ENCODE results near the gene NPHP1.
"Not testable (repeated sequence)": the region's sequence is repeated elsewhere in the genome, so short reads cannot be mapped to it uniquely, and the experiment has no call there.

The NPHP1 gene

DNA sequence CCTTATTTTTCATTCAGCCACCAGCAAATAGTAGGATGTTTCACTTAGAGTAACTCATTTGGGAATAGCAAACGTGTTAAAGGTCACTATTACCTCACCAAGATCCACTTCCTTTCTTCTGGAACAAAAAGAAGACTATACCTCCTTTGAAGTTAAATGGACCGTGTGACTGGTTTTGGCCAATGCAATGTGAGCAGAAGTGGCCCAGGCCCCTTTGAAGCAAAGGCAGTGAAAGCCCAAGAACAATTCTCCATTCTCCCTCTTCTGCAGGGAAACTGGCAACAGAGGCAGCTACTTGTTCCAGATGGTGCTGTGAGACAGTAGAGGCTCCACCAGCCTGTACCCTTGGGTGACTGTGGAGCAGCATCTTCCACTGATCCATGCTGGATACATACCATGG lies 77.9 kb downstream of the NPHP1 start:
- DNase-seq (ENCODE audit: low read depth) = no peak

DNA sequence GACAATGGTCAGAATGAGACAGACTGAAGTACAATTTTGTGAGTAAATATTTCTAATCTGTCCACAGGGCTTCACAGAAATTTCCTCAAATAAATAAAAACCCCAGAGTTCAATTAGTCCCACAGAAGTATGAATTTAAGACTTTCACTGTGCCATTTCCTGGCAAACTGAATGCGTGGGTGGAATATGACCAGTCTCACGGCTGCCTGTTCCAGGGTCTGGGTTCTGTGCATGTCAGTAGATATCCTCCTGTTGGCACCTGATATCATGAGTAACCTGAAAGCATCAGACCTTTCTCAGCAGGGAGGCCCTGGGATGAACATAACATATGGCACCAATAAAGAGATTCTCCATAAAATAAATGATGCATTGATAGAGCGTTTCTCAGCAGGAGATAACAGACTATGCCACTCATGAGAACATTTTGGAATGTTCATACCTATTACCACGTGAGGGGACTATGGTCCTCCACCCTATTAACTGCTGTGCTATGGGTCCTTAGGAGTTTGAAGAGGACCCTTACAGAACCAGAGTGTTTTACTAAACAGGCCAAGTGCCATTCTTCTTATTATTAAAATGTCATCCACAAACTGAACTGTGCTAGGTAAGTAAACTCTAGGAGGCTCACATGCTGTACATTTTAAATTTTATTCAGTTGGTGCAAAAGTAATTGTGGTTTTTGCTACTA lies 78.6 kb downstream of the NPHP1 start:
- DNase-seq (ENCODE audit: low read depth) = no peak

DNA sequence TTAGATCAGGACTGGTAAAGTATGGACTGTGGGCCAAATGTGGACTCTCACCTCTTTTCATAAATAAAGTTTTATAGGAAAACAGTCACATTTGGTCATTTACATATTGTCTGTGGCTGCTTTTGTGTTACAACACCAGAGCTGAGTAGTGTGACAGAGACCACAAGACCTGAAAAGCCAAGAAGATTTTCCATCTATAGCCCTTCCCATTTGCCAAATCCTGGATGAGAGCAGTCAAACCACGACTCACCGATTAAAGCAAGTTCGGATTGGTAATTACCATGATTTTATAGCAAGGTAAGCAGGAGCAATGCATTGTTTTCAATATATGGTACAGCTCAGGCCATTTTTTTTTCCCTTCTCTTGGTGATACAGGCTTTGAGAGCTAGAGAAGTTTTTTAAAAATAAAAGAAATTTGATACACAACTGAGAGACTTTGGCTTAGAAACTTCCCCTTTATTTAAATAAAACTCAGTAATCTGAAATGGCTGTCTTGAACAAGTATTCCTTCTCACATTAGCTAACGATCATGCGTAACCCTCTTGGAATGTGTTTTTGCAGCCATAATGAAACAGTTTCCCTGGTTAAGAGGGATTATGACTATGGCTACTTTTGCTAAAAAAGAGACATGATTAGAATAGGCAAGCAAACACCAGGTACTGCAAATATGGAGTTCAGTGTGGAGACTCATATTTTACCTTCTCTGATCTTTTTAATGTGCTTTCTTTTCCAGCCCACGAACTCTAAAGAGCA lies 79.7 kb downstream of the NPHP1 start:
- no peak for DNase-seq (ENCODE audit: low read depth)

DNA sequence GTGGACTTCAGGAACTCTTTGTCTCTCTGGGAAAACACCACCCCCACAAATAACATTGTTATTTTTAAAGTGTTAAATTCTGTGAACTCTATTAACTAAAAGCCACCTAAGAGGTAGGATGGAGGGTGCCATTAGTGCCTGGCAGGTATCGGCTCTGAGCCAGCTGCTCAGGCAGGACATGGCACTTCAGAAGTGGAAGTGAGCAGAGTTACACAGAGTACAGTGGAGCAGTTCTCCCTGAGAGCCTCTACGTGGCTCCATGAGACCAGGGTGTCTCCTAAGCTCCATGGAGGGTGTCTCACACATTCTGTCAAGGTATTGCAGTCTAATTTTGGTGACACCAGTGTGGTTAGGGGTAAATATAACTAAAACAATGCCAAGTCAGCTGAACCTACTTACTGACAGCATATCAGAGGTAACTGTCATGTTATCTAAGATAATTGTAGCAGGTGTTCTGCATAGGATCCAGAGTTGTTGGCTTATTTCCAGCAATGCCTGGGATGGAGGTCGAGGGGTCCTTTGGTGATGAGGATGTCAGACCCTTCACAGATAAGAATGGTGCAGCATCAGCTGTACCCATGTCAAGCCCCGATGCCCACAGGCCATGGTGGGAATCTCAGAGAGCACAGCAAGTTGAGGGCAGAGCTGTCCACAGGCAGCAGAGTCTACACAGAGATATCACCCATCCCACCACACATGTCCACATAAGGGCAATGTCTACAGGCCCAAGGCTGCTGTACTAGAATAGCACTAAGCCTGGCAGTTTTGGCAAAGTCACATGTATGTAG lies 80.6 kb downstream of the NPHP1 start:
- DNase-seq (ENCODE audit: low read depth) = no peak

DNA sequence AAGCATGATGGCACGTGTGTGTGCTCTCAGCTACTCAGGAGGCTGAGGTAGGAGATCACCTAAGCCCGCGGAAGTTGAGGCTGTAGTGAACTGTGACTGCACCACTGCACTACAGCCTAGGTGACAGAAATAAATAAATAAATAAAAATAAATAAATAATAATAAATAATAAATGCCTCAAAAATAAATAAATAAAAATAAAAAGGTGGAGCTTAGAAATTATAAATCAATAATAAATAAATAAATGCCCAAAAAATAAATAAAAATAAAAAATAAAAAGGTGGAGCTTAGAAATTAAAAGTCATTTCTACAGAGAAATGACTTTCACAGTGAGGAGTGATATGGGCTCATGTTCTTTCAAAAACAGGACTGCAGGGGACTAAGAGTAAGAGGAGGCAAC lies 83.2 kb downstream of the NPHP1 start:
- no peak for DNase-seq (ENCODE audit: low read depth)

DNA sequence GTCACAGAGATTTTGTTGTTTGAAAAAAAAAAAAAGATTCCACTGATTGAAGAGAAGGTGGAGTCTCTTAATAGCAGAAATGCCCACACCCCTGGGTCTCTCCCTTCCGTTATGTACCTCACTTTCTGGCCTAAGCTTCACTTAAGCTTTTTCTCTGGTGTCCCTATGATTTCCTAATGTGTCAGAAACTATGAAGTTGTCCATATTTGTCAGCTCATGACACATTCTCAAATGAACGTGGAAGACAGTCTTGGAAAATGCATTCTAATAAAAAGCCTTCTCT lies 83.8 kb downstream of the NPHP1 start:
- no peak for DNase-seq (ENCODE audit: low read depth)

DNA sequence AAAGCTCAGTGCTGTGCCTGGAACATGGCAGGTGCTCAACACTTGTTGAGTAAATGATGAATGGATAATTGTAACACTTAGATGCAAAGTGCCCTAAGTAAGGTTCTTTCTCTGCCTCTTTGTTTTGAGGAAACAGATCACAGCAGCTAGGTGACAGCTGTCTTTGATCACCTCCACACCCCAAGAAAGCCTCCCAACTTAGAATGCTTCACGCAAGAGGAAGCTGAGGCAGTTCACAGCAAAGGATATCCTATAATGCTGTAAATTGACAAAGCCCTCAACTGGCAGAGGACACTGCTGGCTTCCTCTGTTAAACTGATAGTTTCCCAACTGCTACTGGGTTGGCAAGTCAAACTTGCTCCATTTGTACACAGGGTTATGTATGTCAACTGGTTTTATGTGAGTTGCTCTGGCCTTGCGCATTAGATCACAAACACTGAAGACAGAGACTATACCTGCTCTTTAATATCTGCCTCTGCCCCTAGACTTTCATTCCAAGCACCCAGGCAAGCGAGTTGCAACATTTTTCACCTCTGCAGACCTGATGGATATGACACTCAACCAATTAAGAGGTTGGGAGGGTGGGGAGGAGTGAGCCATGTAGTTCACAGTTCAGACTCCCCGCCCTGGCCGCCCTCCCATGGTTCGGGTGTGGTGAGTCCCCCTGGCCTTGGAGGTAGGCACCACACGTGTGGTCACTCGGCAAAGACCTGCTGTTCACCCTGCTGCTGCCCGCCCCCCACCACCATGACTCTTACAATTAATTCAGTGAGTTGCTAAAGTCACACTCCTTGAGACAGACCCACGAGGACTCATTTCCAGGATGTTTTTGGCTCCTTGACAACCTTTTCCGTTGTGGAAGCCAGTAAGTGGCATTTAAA lies 84.4 kb downstream of the NPHP1 start:
- no peak for DNase-seq (ENCODE audit: low read depth)

DNA sequence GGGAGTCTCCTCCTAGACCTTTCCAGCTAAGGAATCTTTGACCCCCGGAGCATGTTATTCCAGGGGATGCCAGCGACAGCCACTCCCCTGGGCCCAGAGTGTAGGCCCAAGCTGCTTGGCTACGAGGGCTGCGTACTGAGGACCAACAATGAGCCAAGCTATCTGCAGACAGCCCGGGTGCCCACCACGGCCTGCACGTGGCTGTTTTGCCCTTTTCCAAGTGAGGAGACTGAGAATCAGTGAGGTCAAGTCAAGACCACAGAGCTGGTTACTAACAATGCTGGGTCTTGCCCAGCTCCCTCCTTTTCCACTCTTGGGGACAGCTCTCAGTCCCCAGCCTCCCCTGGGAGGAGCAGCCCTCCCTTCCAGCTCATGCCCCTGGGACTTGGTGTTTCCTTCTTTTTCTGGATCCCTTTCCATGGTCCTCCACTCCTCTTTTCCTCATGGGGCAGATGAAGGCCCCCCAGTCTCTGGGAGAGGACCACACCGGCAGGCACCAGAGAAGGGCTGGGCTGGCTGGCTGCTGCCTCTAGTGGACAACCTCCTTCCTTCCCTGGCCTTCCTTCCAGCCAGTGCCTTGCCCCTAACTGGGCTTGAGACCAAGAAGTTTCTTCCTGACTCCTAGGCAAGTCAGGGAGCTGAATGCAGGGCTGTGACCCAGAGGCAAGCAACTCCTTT lies 88.6 kb downstream of the NPHP1 start:
- no peak for DNase-seq (ENCODE audit: low read depth)

DNA sequence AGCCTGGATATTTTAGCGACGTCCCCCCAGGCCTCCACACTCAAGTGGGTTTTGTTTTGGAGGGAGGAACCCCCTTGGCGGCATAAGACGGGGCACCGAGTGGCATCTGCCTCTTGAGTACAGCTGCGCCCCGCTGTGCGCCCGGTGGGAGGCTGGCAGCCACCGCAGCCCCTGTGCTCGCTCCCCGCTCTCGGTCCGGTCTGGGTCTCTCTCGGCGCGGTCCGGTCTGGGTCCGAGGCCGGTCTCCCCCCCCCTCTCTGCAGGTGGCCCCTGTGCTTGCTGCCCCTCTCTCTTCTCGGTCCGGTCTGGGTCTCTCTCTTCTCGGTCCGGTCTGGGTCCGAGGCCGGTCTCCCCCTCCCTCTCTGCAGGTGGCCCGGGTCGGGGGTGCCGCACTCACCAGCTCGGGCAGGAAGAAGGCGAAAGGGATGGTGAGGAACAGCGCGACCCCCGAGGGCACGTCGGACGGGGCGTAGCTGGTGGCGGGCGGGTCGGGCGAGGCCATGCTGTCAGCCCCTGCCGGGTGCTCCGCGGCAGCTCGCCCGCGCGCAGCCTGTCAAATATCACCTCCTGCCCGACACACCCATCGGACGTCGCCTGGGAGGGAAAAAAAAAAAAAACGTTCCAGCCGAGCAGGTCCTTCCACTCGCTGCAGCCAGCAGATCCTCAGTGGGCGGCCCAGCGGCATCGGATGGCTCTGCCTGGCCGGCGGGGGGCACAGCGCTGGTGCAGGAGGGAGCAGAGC lies 89.4 kb downstream of the NPHP1 start, which contains the start of gene MALL:
MALL (minus strand) TSS at position 532 of the 742 bp plus-strand sequence; CDS start at position 502, 30 bp downstream.
- DNase-seq (ENCODE audit: low read depth) = no peak

DNA sequence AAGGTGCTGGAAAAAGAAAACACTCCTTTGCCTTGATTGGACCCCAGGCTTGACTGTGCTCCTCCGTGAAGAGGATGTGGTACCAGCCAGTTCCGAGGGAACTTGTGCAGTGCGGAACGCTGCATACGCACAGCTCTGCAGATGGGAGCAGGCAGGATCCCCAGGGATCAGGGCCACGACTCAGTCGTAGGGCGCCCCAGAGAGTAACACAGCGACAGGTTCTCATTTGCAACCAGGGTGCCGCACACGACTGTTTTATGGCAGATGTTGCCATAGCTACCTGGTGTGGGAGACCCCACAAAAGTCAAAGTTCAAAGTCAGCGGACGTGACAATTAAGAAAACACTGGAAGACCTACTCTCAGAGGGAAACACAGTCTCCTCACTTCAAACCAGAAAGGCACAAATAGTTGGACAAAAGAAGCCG lies 90.0 kb downstream of the NPHP1 start:
- no peak for DNase-seq (ENCODE audit: low read depth)

DNA sequence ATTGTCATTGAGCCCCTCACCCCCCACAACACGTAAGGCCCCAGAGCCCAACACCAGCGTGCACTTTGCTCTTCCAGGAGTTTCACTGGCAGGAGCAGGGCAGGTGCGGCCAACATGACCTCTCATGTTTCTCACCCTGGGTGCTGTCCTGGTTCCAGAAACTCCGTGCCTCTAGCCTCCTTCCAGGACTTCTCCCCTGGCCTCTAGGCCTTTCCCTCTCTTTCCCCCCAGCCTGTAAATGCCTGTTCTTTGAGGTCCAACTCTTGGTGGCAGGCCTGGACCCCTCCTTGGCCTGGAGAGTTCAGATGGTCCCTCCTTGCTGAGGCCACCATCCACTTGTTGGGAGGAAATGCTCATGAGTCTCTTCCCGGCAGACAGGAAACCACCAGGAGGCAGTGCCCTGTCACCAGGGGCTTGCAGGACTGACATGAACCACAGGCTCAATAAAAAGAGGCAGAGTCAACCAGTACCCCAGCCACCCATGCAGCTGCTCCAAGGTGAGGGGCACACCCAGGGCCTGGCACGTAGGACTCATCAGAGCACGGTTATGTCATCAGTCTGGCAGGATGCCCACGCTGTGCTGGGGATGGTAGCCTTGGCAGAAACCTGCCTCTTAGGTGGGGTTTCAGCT lies 90.7 kb downstream of the NPHP1 start:
- DNase-seq (ENCODE audit: low read depth) = no peak

DNA sequence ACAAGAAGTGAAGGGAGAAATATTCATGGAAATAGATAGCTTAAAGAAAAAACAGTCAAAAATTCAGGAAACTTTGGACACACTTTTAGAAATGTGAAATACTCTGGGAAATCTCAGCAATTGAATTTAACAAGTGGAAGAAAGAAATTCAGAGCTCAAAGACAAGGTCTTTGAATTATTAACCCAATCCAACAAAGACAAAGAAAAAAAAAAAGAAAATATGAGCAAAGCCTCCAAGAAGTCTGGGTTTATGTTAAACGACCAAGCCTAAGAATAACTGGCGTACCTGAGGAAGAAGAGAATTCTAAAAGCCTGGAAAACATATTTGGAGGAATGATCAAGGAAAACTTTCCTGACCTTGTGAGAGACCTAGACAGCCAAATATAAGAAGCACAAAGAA lies 96.5 kb downstream of the NPHP1 start:
- DNase-seq (ENCODE audit: low read depth) = not testable (repeated sequence)

DNA sequence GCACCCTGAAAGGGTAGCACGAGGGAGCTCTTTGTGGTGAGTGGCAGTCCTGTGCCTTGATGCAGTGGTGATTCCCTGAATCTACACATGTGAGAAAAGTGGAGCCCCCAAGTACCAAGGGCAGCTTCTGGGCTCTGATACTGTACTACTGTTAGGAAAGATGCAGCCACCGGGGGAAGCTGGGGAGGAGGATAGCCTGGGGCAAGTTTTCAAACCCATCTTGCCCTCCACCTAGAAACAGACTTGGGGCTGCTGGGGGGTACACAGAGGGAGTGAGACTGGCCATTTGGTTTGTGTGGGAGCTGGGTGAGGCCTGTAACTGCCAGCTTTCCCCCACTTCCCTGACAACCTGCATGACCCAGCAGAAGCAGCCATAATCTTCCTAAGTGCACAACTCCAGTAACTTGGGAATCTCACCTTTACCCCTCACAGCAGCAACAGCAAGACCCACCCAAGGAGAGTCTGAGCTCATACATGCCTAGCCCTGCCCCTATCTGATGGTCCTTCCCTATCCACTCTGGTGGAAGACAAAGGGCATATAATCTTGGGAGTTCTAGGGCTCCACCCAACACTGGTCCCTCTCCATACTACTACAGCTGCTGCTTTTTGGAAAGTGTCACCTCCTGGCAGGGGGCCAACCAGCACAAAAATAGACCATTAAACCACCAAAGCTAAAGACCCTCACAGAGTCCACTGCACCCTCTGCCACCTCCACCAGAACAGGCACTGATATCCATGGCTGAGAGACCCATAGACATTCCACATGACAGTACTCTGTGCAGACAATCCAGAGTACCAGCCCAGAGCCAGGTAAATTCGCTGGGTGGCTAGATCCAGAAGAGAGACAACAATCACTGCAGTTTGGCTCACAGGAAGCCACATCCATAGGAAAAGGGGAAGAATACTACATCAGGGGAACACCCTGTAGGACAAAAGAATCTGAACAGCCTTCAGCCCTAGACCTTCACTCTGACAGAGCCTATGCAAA lies 97.4 kb downstream of the NPHP1 start:
- DNase-seq (ENCODE audit: low read depth) = no peak

DNA sequence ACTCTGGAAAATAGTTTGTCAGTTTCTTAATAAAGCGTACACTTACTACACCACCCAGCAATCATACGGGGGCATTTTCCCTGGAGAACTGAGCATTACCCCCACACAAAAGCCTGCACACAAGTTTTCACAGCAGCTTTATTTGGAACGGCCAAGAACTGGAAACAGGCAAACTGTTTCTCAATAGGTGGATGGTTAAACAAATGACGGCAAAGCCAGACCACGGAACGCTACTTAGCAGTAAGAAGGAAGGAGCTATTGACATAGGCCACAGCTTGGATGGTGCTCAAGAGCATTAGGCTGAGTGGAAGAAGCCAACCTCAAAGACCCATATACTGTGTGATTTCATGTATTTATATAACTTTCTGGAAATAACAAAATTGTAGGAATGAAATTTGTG lies 98.2 kb downstream of the NPHP1 start:
- DNase-seq (ENCODE audit: low read depth) = no peak

DNA sequence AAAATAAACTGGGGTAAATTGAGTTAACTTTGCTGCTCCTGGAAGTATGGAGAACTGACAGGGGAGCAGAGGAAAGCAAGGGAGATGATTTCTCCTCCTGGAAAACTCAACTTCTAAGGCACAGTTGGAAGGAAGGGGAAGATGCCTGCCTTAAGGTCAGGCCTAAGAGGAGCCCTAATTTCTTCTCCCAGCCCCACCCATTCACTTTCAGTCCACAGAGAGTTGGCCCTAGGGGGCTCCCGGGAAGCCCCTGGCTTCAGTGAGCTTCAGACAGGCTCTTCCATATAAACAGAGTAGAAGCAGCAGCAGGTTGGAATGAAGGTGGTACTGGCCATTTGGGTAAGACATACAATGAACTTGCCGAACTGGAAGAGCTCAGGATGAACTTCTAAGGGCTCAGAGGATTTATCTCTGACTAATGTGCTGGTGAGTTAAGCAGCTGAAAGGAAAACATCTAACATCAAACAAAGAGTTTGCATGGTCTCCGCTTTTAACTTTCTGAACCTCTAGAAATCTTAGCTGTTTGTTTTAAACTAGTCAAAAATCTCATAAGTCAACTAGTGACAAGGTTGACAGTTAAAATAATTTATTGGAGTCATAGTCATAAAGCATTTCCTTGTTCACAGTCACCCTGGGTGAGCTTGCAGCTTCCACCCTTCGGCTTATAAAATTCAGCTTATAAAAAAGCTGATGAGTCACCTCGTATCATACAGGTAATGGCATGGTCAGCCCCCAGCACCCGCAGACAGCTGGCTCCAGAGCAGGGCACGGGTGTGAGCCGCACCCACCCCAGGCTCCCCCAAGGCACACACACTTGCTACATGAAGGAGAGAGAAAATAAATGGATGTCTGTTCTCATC lies 99.0 kb downstream of the NPHP1 start:
- no peak for DNase-seq (ENCODE audit: low read depth)

DNA sequence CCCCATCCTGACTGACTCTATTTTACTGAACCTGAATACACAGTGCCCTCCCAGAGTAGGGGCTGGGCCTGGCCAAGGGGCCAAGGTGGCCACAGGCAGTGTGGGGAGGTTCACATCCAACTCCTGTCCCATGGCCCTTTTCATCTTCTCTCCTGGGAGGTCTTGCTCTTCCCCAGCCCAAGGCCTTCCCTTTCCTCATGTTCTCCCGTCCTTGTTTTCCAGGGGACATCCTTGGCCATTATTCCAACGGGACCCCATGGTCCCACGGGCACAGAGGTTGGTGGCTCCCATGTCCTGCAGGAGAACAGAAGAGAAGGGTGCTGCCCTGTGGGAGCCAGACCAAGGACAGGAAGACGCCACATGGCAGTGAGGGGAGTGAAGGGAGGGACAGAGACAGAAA lies 99.6 kb downstream of the NPHP1 start:
- DNase-seq (ENCODE audit: low read depth) = no peak

DNA sequence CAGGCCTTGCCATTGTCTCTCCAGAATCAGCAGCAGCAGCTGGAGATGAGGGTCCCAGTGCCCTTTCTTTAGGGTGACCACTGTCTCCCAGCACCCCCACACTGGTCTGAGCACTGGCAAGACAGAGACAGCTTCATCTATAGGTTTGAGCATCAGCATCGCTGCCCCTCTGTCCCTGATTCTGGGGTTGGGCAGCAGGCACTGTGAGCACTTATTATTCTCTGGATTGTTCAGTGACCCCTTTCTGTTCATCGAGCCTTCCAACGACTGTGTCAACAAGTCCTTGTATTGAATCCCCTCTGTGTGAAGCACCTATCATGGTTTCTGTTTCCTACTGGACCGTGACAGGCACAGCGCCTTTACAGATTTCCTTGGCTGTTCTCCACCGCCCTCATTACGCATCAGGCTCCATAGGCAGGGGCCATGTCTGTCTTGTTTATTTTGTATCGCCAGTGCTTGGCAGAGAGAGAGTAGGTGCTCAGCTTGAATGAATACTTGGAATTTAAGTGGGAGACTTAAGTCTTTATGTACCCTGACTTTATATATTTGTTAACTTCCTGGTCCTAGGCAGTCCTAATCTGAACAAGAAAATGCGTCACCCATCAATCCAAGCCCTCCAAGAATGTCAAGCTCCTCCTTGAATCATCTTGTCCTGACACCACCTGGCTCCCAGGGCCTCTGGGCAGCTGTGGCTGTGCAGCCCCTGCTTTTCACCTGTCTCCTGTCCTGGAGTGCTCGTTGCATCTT lies 100.6 kb downstream of the NPHP1 start:
- no peak for DNase-seq (ENCODE audit: low read depth)
